GM21447 (cell line): ENCODE results near the gene ADAMTS14.

Experiments used
- ATAC-seq: cut with Tn5 transposase; IDR thresholded peaks from one replicate; pipeline ENCODE4 v1.9.1; 2021; ENCODE audit not compliant: unreplicated experiment

The ADAMTS14 gene

DNA sequence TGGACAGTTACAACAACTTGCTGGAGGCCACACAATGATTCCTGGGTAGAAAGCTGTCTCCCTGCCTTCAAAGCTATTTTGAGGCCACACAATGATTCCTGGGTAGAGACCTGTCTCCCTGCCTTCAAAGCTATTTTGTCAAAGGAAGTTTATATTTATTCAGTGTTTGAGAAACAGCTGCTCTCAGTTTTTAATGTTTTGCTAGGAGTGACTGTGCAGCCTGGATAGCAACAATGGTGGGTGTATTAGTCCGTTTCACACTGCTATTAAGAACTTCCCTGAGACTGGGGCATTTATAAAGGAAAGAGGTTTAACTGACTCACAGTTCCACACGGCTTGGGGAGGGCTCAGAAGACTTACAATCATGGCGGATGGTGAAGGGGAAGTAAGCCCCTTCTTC is 139.6 kb downstream of the ADAMTS14 start:
- ATAC-seq: no peak
